HG03521 (cell line): Measurements from ENCODE around the gene PSTPIP2.
"Not testable (repeated sequence)": the region's sequence is repeated elsewhere in the genome, so short reads cannot be mapped to it uniquely, and the experiment has no call there.

Source experiments
- ATAC-seq: cut with Tn5 transposase; IDR thresholded peaks from one replicate; pipeline ENCODE4 v1.9.1; 2021; ENCODE audit warnings: mild to moderate bottlenecking, moderate library complexity; ENCODE audit not compliant: unreplicated experiment

Gene PSTPIP2

GRCh38 chr18:46071653-46072375, at the start of gene PSTPIP2:
Gene PSTPIP2, minus strand, starts transcription at chr18:46072260. Its CDS starts 72 bp downstream, at chr18:46072188.
- peak; percentile 65 for ATAC-seq

- no peak for ATAC-seq
Observed at GRCh38 chr18:46113751-46114150, 41.7 kb upstream of the PSTPIP2 start.

GRCh38 chr18:46110406-46110805, 38.3 kb upstream of the PSTPIP2 start:
- no peak for ATAC-seq

GRCh38 chr18:46109386-46109785, 37.3 kb upstream of the PSTPIP2 start:
- no peak for ATAC-seq

GRCh38 chr18:46104128-46104911, 32.3 kb upstream of the PSTPIP2 start, which contains the start of gene HAUS1:
Gene HAUS1, plus strand, starts transcription at chr18:46104385. Its CDS starts 27 bp downstream, at chr18:46104412.
- ATAC-seq = peak; percentile 86

GRCh38 chr18:46099463-46099862, 27.4 kb upstream of the PSTPIP2 start:
- no peak for ATAC-seq

GRCh38 chr18:46098616-46098933, 26.5 kb upstream of the PSTPIP2 start:
- no peak for ATAC-seq

- peak; percentile 78 for ATAC-seq
Observed at GRCh38 chr18:46097801-46098615, 25.9 kb upstream of the PSTPIP2 start, which contains the start of gene ATP5F1A. Gene ATP5F1A, minus strand, starts transcription at chr18:46098296. Its CDS starts 65 bp downstream, at chr18:46098231.

- peak; percentile 3 for ATAC-seq
Observed at GRCh38 chr18:46097431-46097800, 25.4 kb upstream of the PSTPIP2 start.

GRCh38 chr18:46096651-46097300, 24.7 kb upstream of the PSTPIP2 start:
- ATAC-seq = no peak

GRCh38 chr18:46095532-46095931, 23.5 kb upstream of the PSTPIP2 start:
- ATAC-seq = no peak

GRCh38 chr18:46088501-46088900, 16.4 kb upstream of the PSTPIP2 start:
- not testable (repeated sequence) for ATAC-seq

- ATAC-seq = no peak
Observed at GRCh38 chr18:46084431-46084830, 12.4 kb upstream of the PSTPIP2 start.

GRCh38 chr18:46080156-46080555, 8.1 kb upstream of the PSTPIP2 start:
- ATAC-seq = no peak

- ATAC-seq = no peak
Observed at GRCh38 chr18:46079336-46079735, 7.3 kb upstream of the PSTPIP2 start.

GRCh38 chr18:46073474-46074331, 1.6 kb upstream of the PSTPIP2 start:
- no peak for ATAC-seq

GRCh38 chr18:46072959-46073358, 899 bp upstream of the PSTPIP2 start:
- ATAC-seq = no peak

- ATAC-seq = no peak
Observed at GRCh38 chr18:46072376-46072867, 362 bp upstream of the PSTPIP2 start.

GRCh38 chr18:46070815-46071652, 1.0 kb downstream of the PSTPIP2 start:
- ATAC-seq = no peak
